HL-60 (cell line): ENCODE measurements around the gene SNX2.

Experiments used
- DNase-seq, 2 experiments: peaks; one replicate each; pipeline ENCODE4 v3.0.0-alpha.2; 2010 to 2020; ENCODE audit warnings: low read depth in 1 of 2, low spot score in 1 of 2
- H3K27ac ChIP-seq: fragments of 250-450 bp; sonication (Bioruptor Pico); replicated peaks from 2 replicates; pipeline ENCODE4 v1.5.1; 2020; ENCODE audit warnings: mild to moderate bottlenecking, moderate library complexity
- H3K27me3 ChIP-seq: fragments of 250-450 bp; sonication (Bioruptor Pico); 2 replicates; pipeline ENCODE4 v1.5.1; 2021; ENCODE audit warnings: mild to moderate bottlenecking, moderate library complexity; ENCODE audit not compliant: insufficient read depth, poor library complexity, severe bottlenecking
- H3K4me3 ChIP-seq: replicated peaks from 2 replicates; pipeline ENCODE4 v1.5.1; 2011; ENCODE audit warnings: mild to moderate bottlenecking, control low read depth, low read length; ENCODE audit not compliant: insufficient read depth
- GABPA ChIP-seq: IDR thresholded peaks from 2 replicates; pipeline ENCODE4 v1.6.1; 2012; ENCODE audit warnings: low read depth
- POLR2AphosphoS5 ChIP-seq: IDR thresholded peaks from 2 replicates; pipeline ENCODE4 v1.6.1; 2012; ENCODE audit warnings: low read depth
- SPI1 ChIP-seq: IDR thresholded peaks from 2 replicates; pipeline ENCODE4 v1.6.1; 2012; ENCODE audit warnings: low read depth, mild to moderate bottlenecking, borderline replicate concordance
- TF ChIP-seq, protein P1 (sequence below): IDR thresholded peaks from one replicate; pipeline ENCODE4 v1.5.1; 2011; ENCODE audit warnings: low read length, control low read depth, inconsistent platforms; ENCODE audit not compliant: insufficient read depth
- TF ChIP-seq, protein P2 (sequence below): IDR thresholded peaks from 2 replicates; pipeline ENCODE4 v1.6.1; 2012; ENCODE audit warnings: low read depth; ENCODE audit not compliant: insufficient replicate concordance

SNX2 gene

DNA sequence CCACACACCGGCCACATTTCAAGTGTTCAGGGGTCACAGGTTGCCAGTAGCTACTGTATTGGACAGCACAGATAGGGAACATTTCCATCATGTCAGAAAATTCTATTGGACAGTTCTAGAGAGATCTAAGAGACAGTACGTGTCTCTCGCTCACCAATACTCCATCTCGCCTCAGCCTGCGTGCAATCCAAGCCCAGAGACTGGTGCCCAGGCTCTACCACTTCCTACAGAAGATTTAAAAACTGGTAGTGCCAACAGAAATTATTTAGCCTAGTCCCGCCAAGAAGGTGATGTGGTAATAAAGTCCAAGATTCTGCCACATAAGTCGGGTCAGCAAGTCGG lies 390 bp upstream of the SNX2 start:
- TF ChIP-seq, protein P1, sequence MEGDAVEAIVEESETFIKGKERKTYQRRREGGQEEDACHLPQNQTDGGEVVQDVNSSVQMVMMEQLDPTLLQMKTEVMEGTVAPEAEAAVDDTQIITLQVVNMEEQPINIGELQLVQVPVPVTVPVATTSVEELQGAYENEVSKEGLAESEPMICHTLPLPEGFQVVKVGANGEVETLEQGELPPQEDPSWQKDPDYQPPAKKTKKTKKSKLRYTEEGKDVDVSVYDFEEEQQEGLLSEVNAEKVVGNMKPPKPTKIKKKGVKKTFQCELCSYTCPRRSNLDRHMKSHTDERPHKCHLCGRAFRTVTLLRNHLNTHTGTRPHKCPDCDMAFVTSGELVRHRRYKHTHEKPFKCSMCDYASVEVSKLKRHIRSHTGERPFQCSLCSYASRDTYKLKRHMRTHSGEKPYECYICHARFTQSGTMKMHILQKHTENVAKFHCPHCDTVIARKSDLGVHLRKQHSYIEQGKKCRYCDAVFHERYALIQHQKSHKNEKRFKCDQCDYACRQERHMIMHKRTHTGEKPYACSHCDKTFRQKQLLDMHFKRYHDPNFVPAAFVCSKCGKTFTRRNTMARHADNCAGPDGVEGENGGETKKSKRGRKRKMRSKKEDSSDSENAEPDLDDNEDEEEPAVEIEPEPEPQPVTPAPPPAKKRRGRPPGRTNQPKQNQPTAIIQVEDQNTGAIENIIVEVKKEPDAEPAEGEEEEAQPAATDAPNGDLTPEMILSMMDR = no peak
- TF ChIP-seq POLR2AphosphoS5 = no peak
- TF ChIP-seq SPI1 = no peak
- no peak for TF ChIP-seq GABPA
- TF ChIP-seq, protein P2, sequence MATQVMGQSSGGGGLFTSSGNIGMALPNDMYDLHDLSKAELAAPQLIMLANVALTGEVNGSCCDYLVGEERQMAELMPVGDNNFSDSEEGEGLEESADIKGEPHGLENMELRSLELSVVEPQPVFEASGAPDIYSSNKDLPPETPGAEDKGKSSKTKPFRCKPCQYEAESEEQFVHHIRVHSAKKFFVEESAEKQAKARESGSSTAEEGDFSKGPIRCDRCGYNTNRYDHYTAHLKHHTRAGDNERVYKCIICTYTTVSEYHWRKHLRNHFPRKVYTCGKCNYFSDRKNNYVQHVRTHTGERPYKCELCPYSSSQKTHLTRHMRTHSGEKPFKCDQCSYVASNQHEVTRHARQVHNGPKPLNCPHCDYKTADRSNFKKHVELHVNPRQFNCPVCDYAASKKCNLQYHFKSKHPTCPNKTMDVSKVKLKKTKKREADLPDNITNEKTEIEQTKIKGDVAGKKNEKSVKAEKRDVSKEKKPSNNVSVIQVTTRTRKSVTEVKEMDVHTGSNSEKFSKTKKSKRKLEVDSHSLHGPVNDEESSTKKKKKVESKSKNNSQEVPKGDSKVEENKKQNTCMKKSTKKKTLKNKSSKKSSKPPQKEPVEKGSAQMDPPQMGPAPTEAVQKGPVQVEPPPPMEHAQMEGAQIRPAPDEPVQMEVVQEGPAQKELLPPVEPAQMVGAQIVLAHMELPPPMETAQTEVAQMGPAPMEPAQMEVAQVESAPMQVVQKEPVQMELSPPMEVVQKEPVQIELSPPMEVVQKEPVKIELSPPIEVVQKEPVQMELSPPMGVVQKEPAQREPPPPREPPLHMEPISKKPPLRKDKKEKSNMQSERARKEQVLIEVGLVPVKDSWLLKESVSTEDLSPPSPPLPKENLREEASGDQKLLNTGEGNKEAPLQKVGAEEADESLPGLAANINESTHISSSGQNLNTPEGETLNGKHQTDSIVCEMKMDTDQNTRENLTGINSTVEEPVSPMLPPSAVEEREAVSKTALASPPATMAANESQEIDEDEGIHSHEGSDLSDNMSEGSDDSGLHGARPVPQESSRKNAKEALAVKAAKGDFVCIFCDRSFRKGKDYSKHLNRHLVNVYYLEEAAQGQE = no peak
- Histone ChIP-seq H3K4me3 (peak overlapping the region; percentile 84), H3K27me3 (no peaks in the 10 kb centered on the region), H3K27ac (0 out of 2 replicates have a peak overlapping the region, but pooled peaks have one; percentile 27)
- DNase-seq = no peak

DNA sequence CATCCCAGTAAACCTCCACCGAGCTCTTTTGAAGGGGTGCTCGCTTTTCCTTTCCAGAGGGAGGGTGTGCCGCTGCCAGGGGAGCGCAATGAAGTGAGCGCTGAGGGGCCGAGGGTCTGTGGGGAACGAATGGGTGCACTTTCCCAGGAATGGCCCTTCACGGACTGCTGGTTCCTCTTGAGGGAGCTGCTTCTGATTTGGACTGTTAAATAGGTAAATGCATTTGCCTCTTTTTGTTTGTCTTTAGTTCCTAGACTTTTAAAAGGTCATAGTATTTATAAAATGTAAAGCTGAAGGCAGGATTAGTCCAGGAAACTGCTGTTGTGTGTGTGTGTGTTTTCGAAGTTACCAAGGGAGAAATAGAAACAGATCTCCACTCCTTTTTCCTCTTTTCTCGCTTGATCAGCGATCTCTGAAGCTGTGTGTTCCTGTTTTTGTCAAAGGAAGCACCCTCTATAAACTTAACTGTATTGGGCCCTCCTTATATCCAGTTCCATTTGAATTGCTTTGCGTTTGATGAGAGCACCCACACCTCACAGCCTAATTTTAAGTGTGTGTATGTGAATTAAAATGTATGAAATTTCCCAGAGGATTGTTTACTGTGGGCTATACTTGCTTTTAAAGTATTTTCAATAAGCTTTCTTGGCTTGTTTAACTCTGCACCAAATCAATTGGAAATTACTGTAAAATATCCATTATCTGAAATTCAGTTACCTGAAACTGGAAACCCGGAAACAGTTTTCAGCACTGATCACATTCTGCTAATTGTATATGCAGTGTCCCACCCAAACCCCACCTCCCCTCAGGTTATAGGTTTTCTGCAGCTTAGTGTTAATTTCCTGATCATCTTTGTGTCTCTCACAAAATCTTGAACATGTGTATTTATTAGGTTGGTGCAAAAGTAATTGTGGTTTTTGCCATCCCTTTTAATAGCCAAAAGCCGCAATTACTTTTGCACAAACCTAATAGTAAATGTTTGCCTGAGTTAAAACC lies 966 bp downstream of the SNX2 start:
- peak overlapping the region; percentile 84 for H3K4me3 ChIP-seq
- TF ChIP-seq GABPA (no peak), SPI1 (peak; percentile 70; the same call in 1 of the 2 replicates)
- H3K27ac ChIP-seq = peak overlapping the region; percentile 92
- no peaks in the 10 kb centered on the region for H3K27me3 ChIP-seq
- DNase-seq = peak in 1 of 2 experiments; percentile 31

DNA sequence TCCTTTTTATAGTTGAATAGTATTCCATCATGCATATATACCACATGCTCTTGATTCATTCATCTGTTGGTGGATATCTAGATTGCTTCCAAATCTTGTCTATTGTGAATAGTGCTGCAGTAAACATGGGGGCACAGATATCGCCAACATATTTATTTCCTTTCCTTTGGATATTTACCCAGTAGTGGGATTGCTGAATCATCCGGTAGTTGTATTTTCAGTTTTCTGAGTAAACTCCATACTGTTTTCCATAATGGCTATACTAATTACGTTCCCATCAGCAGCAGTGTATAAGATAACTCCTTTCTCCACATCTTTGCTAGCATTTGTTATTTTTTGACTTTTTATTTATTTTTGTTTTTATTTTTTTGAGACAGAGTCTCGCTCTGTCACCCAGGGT lies 3.3 kb downstream of the SNX2 start:
- H3K27me3 ChIP-seq = no peaks in the 10 kb centered on the region
- H3K27ac ChIP-seq = no peak overlapping the region
- DNase-seq = no peak
- TF ChIP-seq, protein P2 = no peak
- TF ChIP-seq, protein P1 = no peak
- TF ChIP-seq SPI1 (no peak), POLR2AphosphoS5 (no peak), GABPA (no peak)
- H3K4me3 ChIP-seq = no peak overlapping the region

DNA sequence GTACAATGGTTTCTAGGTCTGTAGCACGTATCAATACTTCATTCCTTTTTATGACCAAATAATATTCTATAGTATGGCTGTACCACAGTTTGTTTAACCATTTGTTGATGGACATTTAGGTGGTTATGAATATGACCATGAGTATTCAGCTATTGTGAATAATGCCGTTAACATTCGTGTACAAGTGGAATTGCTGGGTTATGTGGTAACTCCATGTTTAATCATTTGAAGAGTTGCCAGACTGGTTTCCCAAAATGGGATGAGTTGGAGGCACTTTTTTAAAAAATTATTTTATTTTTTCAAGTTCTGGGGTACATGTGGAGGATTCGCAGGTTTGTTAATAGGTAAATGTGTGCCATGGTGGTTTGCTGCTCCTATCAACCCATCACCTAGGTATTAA lies 4.6 kb downstream of the SNX2 start:
- no peaks in the 10 kb centered on the region for H3K27me3 ChIP-seq
- no peak overlapping the region for H3K27ac ChIP-seq
- H3K4me3 ChIP-seq = no peak overlapping the region
- no peak for DNase-seq
- TF ChIP-seq, protein P2 = no peak
- TF ChIP-seq GABPA (no peak), POLR2AphosphoS5 (no peak)
